ENCODE data around the gene MAML2. TPM values are rescaled to one million over a fixed set of nuclear protein-coding genes. Genes with fewer than 3 reads are reported as not detected.

The MAML2 gene
- polyA plus RNA-seq, 1 of the 3 experiments (the other 2 are of a cell fraction), result 20.1 TPM

GRCh38 chr11:96010683-96011082 is 332.3 kb downstream of the MAML2 start (continued):
- TF ChIP-seq, protein P1, sequence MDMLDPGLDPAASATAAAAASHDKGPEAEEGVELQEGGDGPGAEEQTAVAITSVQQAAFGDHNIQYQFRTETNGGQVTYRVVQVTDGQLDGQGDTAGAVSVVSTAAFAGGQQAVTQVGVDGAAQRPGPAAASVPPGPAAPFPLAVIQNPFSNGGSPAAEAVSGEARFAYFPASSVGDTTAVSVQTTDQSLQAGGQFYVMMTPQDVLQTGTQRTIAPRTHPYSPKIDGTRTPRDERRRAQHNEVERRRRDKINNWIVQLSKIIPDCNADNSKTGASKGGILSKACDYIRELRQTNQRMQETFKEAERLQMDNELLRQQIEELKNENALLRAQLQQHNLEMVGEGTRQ (IDR thresholded peaks at IDR 0.05; ENCODE audit: borderline replicate concordance, low read depth, low read length), result no peak
- TF ChIP-seq NFIC (IDR thresholded peaks at IDR 0.05; ENCODE audit: borderline replicate concordance), result no peak

DNA sequence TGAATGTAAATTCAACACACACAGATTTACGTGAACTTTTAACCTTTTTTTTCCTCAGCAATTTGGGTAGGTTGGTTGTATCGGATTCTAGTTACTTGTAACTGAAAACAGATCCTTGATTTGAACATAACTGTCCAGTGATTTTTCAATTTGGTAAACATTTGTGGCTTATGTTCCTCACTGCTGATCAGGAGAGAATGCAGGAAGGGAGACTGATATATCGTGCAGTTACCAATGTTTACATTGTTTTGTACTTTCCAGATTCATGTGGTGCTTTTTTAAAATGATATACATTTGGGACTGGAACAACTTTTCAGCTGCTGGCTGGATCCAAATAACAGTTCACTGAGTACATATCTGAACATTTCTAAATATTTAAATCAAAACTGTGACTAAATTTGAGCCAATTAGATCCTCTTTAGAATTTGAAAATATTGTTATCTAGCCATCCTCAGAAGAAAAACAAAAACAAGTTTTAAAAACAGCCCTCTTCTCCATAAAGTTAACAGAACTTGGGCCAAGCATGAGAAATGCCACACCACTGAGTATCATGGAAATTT is 334.8 kb downstream of the MAML2 start:
- Histone ChIP-seq H3F3A (replicated peaks; ENCODE audit: insufficient read depth) (no peaks in the 10 kb centered on the region), H3K36me3 (replicated peaks in 1 of 2; ENCODE audit: control insufficient read depth in 1 of 2, insufficient read depth in 2 of 2, low read length in 1 of 2) (peaks cover 0 to 10% of the 10 kb centered on the region in 2 experiments), H3K9me3 (no peaks in the 10 kb centered on the region), H4K20me1 (ENCODE audit: insufficient read depth) (no peaks in the 10 kb centered on the region; the same call in 1 of the 2 replicates), H3K4me3 (ENCODE audit: low read depth in 2 of 2, low read length in 1 of 2) (no peak overlapping the region), H3K4me2 (no peak overlapping the region), H2AFZ (ENCODE audit: low read depth) (no peak overlapping the region), H3K9ac (no peak overlapping the region), H3K4me1 (ENCODE audit: control insufficient read depth in 1 of 2, insufficient read depth in 2 of 2, low read depth in 1 of 2, low read length in 1 of 2) (peaks cover 7 to 12% of the 10 kb centered on the region in 2 experiments; a peak in 3 of 4 replicates), H3K27ac (ENCODE audit: low read depth in 2 of 2, low read length in 1 of 2) (peak overlapping the region in 1 of 2 experiments; percentile 1; a peak in 1 of 4 replicates), H3K79me2 (ENCODE audit: insufficient read depth) (peaks cover 50% of the 10 kb centered on the region), H3K9me2 (no peaks in the 10 kb centered on the region; the same call in 1 of the 2 replicates), H3K27me3 (ENCODE audit: insufficient read depth) (no peaks in the 10 kb centered on the region)
- CTCF ChIA-PET, result interaction anchor here (1.2 kb wide), 1 partner anchor 335 kb away, joined by 4 read pairs; the partner anchor contains the start of gene MAML2
- POLR2A ChIA-PET, result no interaction called here
- TF ChIP-seq RXRA (IDR thresholded peaks at IDR 0.05; ENCODE audit: borderline replicate concordance, low read depth), result no peak
- no peak for TF ChIP-seq FOXM1 (IDR thresholded peaks at IDR 0.05; ENCODE audit: low read depth)
- TF ChIP-seq SMC3 (IDR thresholded peaks at IDR 0.05; ENCODE audit: low read depth, low read length), result no peak
- no peak for TF ChIP-seq GABPA (IDR thresholded peaks at IDR 0.05; ENCODE audit: low read depth)
- TF ChIP-seq IRF3 (IDR thresholded peaks at IDR 0.05; ENCODE audit: low read depth, low read length), result no peak
- TF ChIP-seq EZH2phosphoT487 (IDR thresholded peaks at IDR 0.05; ENCODE audit: borderline replicate concordance, low read depth), result no peak
- peak; percentile 25; the same call in 1 of the 2 replicates for TF ChIP-seq TCF12 (IDR thresholded peaks at IDR 0.05)
- DNase-seq, result no peak
- 43% methylated on average over 3 of the region's 3 CpGs for WGBS (ENCODE audit: low lambda C conversion rate)

GRCh38 chr11:96006037-96006436 is 337.0 kb downstream of the MAML2 start:
- no peak for TF ChIP-seq NRF1 (IDR thresholded peaks at IDR 0.05; ENCODE audit: low read depth, low read length)
- H2AFZ ChIP-seq (ENCODE audit: low read depth), result no peak overlapping the region
- H3K9ac ChIP-seq, result no peak overlapping the region
- CTCF ChIA-PET, result interaction anchor here (1.1 kb wide), 1 partner anchor 421 kb away, joined by 3 read pairs; no protein-coding TSS in a partner anchor
- H3F3A ChIP-seq (replicated peaks; ENCODE audit: insufficient read depth), result no peaks in the 10 kb centered on the region
- no peaks in the 10 kb centered on the region for H3K9me3 ChIP-seq
- no peak overlapping the region; a peak in 1 of 4 replicates for H3K27ac ChIP-seq (ENCODE audit: low read depth in 2 of 2, low read length in 1 of 2)
- H3K4me2 ChIP-seq, result no peak overlapping the region
- H3K79me2 ChIP-seq (ENCODE audit: insufficient read depth), result peaks cover 46% of the 10 kb centered on the region
- no peaks in the 10 kb centered on the region; the same call in 1 of the 2 replicates for H3K9me2 ChIP-seq
- peaks cover 0 to 5% of the 10 kb centered on the region in 2 experiments; a peak in 2 of 4 replicates for H3K4me1 ChIP-seq (ENCODE audit: control insufficient read depth in 1 of 2, insufficient read depth in 2 of 2, low read depth in 1 of 2, low read length in 1 of 2)
- H3K4me3 ChIP-seq (ENCODE audit: low read depth in 2 of 2, low read length in 1 of 2), result no peak overlapping the region
- peaks cover 0 to 10% of the 10 kb centered on the region in 2 experiments for H3K36me3 ChIP-seq (replicated peaks in 1 of 2; ENCODE audit: control insufficient read depth in 1 of 2, insufficient read depth in 2 of 2, low read length in 1 of 2)
- no peaks in the 10 kb centered on the region for H3K27me3 ChIP-seq (ENCODE audit: insufficient read depth)
- no peaks in the 10 kb centered on the region; the same call in 1 of the 2 replicates for H4K20me1 ChIP-seq (ENCODE audit: insufficient read depth)
- no peak for DNase-seq
- POLR2A ChIA-PET, result no interaction called here

All from SK-N-SH (cell line).